HCT116 (cell line): ENCODE results near the gene RYR2. TPM values are rescaled to one million over a fixed set of nuclear protein-coding genes. Genes with fewer than 3 reads are reported as not detected.

ENCODE experiments used
- ATAC-seq: fragments of 200-7000 bp; cut with Tn5 transposase; 2 replicates; pipeline ENCODE4 v1.9.1; 2020; ENCODE audit warnings: mild to moderate bottlenecking, moderate library complexity
- BruUV-seq: library from RNA; stranded (reverse); fragments of 400-500 nt; replicated peaks from 2 replicates; lab custom pipeline; 2021; lab: Mats Ljungman, UMichigan
- CTCF ChIA-PET: fragments of 300-600 bp; sonication (Branson Sonifier 250); formaldehyde crosslinking; loops from one replicate; lab custom pipeline; 2021; ENCODE audit warnings: antibody characterized with exemption; lab: Charles Lee
- POLR2A ChIA-PET: fragments of 300-600, 350-600 bp; sonication (Branson Sonifier 250); formaldehyde crosslinking; loops from one replicate; lab custom pipeline; 2021; ENCODE audit warnings: antibody characterized with exemption; lab: Charles Lee
- RAD21 ChIA-PET, 2 experiments: fragments of 300-600 bp; sonication (Branson Sonifier 250); formaldehyde crosslinking; loops; one replicate each; lab custom pipeline; 2023; ENCODE audit warnings: low total read pairs in 2 of 2; ENCODE audit not compliant: uncharacterized antibody in 2 of 2, unreplicated experiment in 2 of 2, low non-redundant PET in 1 of 2; lab: Charles Lee
- DNase-seq: peaks from one replicate; pipeline ENCODE4 v3.0.0-alpha.2; 2010; ENCODE audit warnings: low read depth, low spot score
- H2AFZ ChIP-seq: fragments of 200-600 bp; shearing (Covaris generic), sonication (generic); 2 replicates; pipeline ENCODE4 v1.6.1; 2017; ENCODE audit warnings: low read depth, mixed run types, mixed read lengths, antibody characterized with exemption, low read length; ENCODE audit not compliant: poor library complexity, severe bottlenecking
- H3K27ac ChIP-seq: 2 replicates; pipeline ENCODE4 v1.5.1; 2012; ENCODE audit warnings: low read depth, low read length
- H3K27me3 ChIP-seq: fragments of 200-600 bp; sonication (generic); 2 replicates; pipeline ENCODE4 v1.6.1; 2016; ENCODE audit warnings: mixed run types, low read length, mixed read lengths; ENCODE audit not compliant: insufficient read depth
- H3K36me3 ChIP-seq, 2 experiments: fragments of 200-500 bp in 1 of 2; fragments of 200-600 bp in 1 of 2; sonication (Bioruptor generic) in 1 of 2; sonication (generic) in 1 of 2; 2 replicates each; pipeline versions ENCODE4 v1.5.1 to v1.6.1; 2014 to 2016; ENCODE audit warnings: low read length in 2 of 2, inconsistent platforms in 1 of 2, mixed read lengths in 1 of 2, mixed run types in 1 of 2; ENCODE audit not compliant: insufficient read depth in 2 of 2, control insufficient read depth in 1 of 2
- H3K4me1 ChIP-seq, 2 experiments: fragments of 200-600 bp in 1 of 2; sonication (generic) in 1 of 2; 2 replicates each; pipeline versions ENCODE4 v1.5.1 to v1.6.1; 2012 to 2017; ENCODE audit warnings: low read length in 2 of 2, inconsistent platforms in 1 of 2, mild to moderate bottlenecking in 1 of 2, mixed read lengths in 1 of 2, mixed run types in 1 of 2, moderate library complexity in 1 of 2; ENCODE audit not compliant: insufficient read depth in 2 of 2, control insufficient read depth in 1 of 2
- H3K4me2 ChIP-seq: fragments of 200-600 bp; sonication (generic); 2 replicates; pipeline ENCODE4 v1.6.1; 2017; ENCODE audit warnings: mixed run types, low read length, mixed read lengths
- H3K4me3 ChIP-seq, 2 experiments: fragments of 200-600 bp in 1 of 2; sonication (generic) in 1 of 2; replicated peaks in 1 of 2; 2 replicates each; pipeline ENCODE4 v1.5.1; 2011 to 2016; ENCODE audit warnings: low read length in 2 of 2, control low read depth in 1 of 2, low read depth in 1 of 2, mild to moderate bottlenecking in 1 of 2, mixed read lengths in 1 of 2, mixed run types in 1 of 2
- H3K79me2 ChIP-seq: fragments of 200-600 bp; sonication (generic); 2 replicates; pipeline ENCODE4 v1.6.1; 2017; ENCODE audit warnings: mild to moderate bottlenecking, mixed run types, low read length, moderate library complexity, mixed read lengths; ENCODE audit not compliant: insufficient read depth
- H3K9ac ChIP-seq: fragments of 200-600 bp; sonication (generic); 2 replicates; pipeline ENCODE4 v1.6.1; 2016; ENCODE audit warnings: low read length, mixed read lengths
- H3K9me2 ChIP-seq: fragments of 200-600 bp; sonication (generic), shearing (Covaris generic); 2 replicates; pipeline ENCODE4 v1.6.1; 2017; ENCODE audit warnings: mixed run types, mild to moderate bottlenecking, moderate library complexity; ENCODE audit not compliant: insufficient read depth
- H3K9me3 ChIP-seq, 2 experiments: fragments of 200-500 bp in 1 of 2; fragments of 200-600 bp in 1 of 2; sonication (Bioruptor generic) in 1 of 2; sonication (generic) in 1 of 2; 2 replicates each; pipeline ENCODE4 v1.6.1; 2014 to 2017; ENCODE audit warnings: low read length in 2 of 2, mixed read lengths in 2 of 2, inconsistent platforms in 1 of 2, low read depth in 1 of 2, mild to moderate bottlenecking in 1 of 2, mixed run types in 1 of 2, moderate library complexity in 1 of 2; ENCODE audit not compliant: control insufficient read depth in 1 of 2, insufficient read depth in 1 of 2
- H4K20me1 ChIP-seq: fragments of 200-600 bp; sonication (generic), shearing (Covaris generic); 2 replicates; pipeline ENCODE4 v1.6.1; 2017; ENCODE audit warnings: mixed run types, mild to moderate bottlenecking, moderate library complexity; ENCODE audit not compliant: insufficient read depth
- EGR1 ChIP-seq: IDR thresholded peaks from 2 replicates; pipeline ENCODE4 v1.6.1; 2012; ENCODE audit warnings: low read depth
- EZH2 ChIP-seq: fragments of 200-600 bp; sonication (generic); IDR thresholded peaks from 2 replicates; pipeline ENCODE4 v1.6.1; 2017; ENCODE audit warnings: antibody characterized with exemption, mixed run types
- EZH2phosphoT487 ChIP-seq: fragments of 200-600 bp; IDR thresholded peaks from 2 replicates; pipeline ENCODE4 v1.6.1; 2018; ENCODE audit warnings: antibody characterized with exemption, borderline replicate concordance
- POLR2A ChIP-seq: IDR thresholded peaks from 2 replicates; pipeline ENCODE4 v1.7.0; 2011; ENCODE audit warnings: borderline replicate concordance; ENCODE audit not compliant: insufficient read depth, insufficient read length; ENCODE audit errors: extremely low read depth
- REST ChIP-seq: IDR thresholded peaks from 2 replicates; pipeline ENCODE4 v1.6.1; 2012; ENCODE audit warnings: low read depth
- SP1 ChIP-seq: IDR thresholded peaks from 2 replicates; pipeline ENCODE4 v1.6.1; 2012; ENCODE audit warnings: low read depth
- ZFX ChIP-seq: fragments of 450-650 bp; IDR thresholded peaks from 2 replicates; pipeline ENCODE4 v1.6.1; 2017
- intact Hi-C: fragments of 100-400 bp; cut with micrococcal nuclease; formaldehyde crosslinking; loops from 2 replicates; pipeline ENCODE4 v1.10.0; 2022
- total RNA-seq: library from RNA; stranded (reverse); gene quantifications from one replicate; pipeline ENCODE4 v1.2.1, GENCODE V29; 2021; ENCODE audit not compliant: unreplicated experiment

Gene RYR2
- total RNA-seq, 1 experiment from 2014 or later, result 0.02 TPM

- H3K9ac ChIP-seq, result no peak overlapping the region
- H3K79me2 ChIP-seq, result no peaks in the 10 kb centered on the region
- CTCF ChIA-PET, result no interaction called here
- no peak overlapping the region for H3K27ac ChIP-seq
- no peak for ATAC-seq
- no peaks in the 10 kb centered on the region for H3K36me3 ChIP-seq
- no peaks in the 10 kb centered on the region for H3K4me1 ChIP-seq
- H3K4me2 ChIP-seq, result no peak overlapping the region
- no peak for TF ChIP-seq EZH2
- TF ChIP-seq EZH2phosphoT487, result no peak
- TF ChIP-seq ZFX, result no peak
- no peak for TF ChIP-seq REST
- TF ChIP-seq POLR2A, result no peak
- TF ChIP-seq SP1, result no peak
- TF ChIP-seq EGR1, result no peak
- no peak for DNase-seq
- H3K4me3 ChIP-seq, result no peak overlapping the region
- no peak overlapping the region for H2AFZ ChIP-seq
- no TSS peak for BruUV-seq
- POLR2A ChIA-PET, result no interaction called here
- H4K20me1 ChIP-seq, result no peaks in the 10 kb centered on the region
- H3K9me2 ChIP-seq, result no peaks in the 10 kb centered on the region
- no peaks in the 10 kb centered on the region for H3K9me3 ChIP-seq
- RAD21 ChIA-PET, result no interaction called here
- no peaks in the 10 kb centered on the region for H3K27me3 ChIP-seq
- intact Hi-C loops, result no loop called here
Measured at GRCh38 chr1:237181743-237182317, 139.8 kb downstream of the RYR2 start.
